Measurements from ENCODE around the gene TMEM167B.
A peak's percentile ranks its signal among the peaks of the same experiment; 100 is the strongest.

Gene TMEM167B

DNA sequence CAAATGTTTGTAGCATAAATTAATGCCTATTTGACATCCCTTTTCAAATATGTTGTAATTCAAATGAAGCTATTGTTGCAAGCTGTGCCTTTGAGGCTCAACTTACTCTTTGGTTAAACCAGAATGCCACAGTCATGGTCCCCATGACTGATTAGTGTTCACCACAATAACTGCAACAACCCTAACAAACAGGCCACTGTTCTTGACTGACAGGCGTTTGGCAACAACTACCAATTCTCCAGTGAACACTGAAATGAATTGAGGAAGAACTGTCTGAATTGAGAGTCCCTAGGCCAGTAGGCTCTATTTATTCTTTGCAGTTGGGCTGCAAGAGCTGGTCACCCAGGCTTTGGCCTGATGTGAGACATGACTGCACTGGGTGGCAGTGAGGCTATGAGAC, 6.6 kb upstream of the TMEM167B start:
- DNase-seq: no peak

DNA sequence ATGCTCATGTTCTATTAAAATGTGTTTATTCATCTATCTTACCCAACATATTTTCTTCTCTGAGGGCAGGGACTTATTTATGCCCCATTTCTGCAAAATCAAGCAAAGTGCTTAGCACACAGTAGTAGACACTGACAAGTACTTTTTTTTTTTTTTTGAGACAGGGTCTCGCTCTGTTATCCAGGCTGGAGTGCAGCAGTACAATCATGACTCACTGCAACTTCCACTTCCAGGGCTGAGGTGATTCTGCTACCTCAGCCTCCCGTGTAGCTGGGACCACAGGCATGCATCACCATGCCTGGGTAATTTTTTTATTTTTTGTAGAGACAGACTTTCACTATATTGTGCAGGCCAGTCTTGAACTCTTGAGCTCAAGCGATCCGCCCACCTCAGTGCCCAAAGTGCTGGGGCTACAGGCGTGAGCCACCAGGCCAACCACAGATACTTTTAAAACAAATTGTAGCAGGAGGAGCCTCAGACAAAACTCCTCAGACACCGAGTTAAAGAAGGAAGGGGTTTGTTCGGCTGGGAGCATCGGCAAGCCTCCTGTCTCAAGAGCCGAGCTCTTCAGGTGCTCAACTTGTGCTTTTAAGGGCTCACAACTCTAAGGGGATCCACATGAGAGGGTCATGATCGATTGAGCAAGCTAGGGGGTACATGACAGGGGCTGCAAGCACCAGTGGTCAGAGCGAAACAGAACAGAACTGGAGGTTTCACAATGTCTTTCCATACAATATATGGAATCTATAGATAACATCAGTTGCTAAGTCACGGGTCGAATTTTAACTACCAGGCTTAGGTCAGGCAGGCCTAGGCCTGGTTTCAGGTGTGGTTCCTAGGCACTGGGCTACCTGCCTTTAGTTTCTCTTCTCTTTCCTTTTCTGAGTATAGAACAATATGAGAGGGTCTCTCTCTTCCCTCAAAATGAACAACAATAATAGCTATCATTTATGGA, 5.7 kb upstream of the TMEM167B start:
- DNase-seq: peak; percentile 12

DNA sequence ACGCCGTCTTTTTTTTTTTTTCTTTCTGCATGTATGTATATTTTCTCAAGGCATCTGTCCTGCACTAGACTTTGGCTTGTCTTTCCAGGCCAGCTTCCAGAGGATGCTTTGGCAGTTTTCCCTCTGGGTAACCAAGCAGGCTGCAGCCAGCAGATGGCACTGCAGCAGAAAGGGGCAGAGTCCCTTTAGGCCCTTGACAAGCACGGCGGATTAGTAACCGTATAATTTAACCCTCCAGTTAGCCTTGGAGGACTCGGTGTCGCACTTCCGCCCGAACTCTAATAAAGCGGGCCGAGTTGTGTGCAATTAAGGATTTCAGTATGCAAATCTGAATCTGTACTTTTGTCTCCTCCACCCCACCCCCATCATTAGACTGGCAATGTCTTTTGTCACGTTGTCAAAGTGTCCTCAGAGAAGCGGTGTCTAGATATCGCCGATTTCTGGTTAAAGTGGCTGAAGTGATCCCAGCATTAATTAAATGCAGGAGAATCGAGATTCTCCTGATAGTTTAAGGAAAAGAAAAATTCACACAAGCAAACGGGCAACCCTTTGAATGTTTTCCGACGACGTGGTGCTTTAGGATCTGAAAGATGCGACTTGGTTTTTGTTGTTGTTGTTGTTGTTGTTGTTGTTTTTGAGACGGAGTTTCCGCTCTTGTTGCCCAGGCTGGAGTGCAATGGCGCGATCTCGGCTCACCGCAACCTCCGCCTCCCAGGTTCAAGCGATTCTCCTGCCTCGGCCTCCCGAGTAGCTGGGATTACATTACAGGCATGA, 1.1 kb upstream of the TMEM167B start:
- peak; percentile 80 for DNase-seq

DNA sequence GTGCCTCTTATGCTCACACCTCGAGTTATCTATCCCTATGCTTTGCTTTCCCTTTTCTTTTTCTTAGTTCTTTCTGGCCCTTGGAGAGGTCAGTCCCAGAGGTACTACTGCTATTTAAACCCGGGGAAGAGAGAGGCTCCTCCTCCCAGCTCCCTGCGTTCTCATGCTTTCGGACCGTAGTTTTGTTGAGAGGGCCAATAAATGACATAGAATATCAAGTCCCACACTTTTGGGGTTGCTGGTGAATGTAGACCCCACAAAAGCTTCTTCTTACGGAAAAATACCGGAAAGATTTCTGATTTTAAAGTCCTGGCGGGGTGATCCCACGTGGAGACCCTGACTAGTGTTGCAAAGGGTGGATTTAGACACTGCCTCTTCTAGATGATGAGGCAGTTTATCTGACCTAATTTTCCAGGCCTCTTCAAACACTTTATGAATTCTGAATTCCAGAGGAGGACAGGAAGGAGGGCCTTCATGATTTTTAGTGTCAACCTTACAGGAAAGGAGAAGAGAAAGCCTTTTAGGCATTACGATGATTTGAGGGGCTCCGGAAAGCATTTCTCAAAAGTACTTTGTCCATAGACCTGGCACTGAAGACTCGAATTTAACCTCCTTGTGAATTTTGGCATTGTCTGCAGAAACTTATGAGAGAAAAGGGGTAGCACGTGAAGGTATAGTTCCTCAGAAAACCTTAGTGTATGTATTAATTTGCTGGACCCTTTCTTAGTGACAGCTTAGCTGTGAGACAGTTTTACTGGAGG, 694 bp downstream of the TMEM167B start:
- peak; percentile 57 for DNase-seq

DNA sequence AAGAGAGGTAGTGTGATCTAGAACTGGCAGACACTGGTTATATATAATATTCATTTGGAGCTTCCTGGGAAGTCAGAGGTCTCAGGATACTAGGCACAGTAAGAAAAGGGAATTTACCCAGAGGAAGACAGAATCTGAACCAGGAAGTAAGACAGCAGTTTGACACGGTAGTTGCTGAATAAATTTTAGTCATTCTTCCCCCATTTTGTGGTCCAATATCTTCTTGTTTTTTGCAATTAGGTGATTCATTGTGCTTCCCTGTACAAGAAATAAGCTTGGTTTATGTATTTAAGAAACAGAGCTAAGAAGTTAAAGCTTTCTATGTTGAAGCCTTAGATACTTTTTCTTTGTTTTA, 1.3 kb downstream of the TMEM167B start:
- peak; percentile 31 for DNase-seq

DNA sequence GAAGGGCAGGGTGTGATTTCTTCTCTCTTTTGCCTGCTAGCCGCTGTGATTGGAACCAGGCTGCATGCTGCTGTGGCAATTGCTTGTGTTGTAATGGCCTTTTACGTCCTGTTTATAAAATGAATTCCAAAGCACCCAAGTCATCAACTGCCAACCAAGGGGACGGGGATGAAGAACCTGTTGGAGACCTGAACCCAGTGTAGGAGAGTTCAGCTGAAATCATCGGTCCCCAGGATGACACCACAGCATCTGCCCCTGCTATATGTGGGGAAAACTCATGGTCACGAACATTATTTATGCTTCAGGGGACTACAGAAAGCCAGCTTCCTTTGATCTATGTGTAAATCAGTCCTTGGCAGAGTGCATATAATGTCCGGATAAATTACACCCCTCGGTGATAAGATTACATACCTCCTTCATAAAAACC, 3.8 kb downstream of the TMEM167B start:
- DNase-seq: peak; percentile 73

DNA sequence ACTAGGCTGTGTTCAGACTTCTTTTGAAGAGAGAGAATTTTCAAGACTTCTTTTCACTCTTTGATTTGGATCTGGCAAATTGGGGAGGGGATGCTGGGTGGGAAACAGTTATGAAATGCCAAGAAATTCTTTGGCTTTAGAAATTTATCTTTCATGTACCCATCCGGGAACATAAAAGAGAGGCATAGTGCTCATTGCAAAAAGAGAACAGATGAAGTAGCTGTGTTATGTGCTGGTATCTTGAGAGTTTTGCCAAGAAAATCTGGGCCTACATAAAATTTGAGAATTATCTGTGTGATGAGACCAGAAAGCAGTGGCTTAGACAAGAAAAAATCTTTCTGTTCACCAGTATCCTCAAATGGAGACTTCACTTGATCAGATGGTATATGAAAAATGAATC, 4.3 kb downstream of the TMEM167B start:
- no peak for DNase-seq

DNA sequence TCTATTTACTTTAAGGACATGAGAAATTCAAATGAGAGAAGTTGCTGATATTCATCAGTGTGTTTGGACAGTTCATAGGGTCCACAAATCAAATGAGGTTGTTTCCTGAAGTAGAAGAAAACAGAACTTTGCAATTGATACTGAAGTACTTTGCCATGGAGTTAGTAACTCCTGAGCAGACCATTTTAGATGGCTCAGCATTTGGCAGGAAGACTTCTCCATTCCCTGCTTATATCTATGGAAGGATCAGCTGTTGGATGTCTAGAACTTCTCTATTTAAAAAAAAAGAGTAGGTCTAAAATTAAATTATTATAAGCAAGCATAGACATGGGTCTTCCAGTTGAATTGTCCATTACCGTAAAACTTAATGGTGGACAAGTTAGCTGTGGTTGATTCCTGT, 5.1 kb downstream of the TMEM167B start:
- no peak for DNase-seq

DNA sequence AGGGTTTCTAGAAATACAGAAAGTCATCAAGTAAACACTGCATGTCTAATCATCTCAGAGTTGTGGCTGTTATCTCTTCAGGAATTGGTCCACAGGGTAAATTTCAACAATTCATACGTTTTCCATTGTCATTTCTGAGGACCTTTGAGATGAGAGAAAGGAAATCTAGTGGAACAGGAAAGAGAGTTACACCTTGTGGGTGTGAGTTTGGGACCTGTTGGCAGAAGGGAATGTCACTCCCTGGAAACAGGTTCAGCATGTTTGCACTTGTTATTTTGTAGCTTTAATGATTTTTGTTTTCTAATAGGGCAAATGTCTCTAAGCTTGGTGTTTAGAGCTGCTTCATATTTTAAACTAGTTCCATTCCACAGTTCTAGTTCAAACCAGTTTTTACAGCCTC, 5.6 kb downstream of the TMEM167B start:
- DNase-seq: no peak

DNA sequence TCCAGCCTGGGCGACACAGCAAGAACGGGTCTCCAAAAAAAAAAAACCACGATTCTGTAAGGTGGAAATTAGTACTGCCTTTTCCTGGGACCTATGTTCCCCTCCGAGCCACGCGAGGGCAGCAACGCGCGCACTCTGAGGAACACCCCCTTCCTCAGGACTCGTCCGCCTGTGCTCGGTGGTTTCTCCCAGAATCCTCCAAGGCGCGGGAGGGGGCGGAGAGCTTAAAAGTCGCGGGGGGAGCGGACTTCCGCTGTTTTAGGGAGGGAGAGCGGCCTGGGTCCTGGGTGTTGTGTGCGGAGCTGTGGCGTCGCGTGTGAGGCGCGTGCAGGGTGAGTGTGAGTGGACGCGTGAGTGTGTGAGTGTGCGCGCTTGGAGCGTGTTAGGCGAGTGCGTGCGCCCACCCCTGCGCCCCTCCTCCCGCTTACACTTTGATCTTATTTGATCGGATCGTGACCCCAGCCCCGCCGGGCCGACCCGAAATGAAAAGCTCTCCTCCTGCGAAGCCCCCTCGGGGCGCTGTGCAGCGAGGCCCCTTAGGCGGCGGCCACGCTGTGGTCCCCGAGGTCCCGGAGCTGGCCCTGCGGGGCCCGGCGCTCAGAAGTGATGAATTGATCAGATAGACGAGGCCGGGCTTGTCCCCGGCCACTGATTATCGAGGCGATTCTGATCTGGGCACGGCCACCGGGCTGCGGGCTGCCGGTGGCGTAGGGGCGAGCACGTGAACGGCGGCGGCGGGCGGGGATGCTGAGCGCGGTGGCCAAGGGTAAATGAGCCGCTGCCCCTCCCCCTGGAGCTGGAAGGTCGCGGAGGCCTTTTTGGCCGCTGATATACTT, 9.6 kb downstream of the TMEM167B start:
- DNase-seq: peak; percentile 97

DNA sequence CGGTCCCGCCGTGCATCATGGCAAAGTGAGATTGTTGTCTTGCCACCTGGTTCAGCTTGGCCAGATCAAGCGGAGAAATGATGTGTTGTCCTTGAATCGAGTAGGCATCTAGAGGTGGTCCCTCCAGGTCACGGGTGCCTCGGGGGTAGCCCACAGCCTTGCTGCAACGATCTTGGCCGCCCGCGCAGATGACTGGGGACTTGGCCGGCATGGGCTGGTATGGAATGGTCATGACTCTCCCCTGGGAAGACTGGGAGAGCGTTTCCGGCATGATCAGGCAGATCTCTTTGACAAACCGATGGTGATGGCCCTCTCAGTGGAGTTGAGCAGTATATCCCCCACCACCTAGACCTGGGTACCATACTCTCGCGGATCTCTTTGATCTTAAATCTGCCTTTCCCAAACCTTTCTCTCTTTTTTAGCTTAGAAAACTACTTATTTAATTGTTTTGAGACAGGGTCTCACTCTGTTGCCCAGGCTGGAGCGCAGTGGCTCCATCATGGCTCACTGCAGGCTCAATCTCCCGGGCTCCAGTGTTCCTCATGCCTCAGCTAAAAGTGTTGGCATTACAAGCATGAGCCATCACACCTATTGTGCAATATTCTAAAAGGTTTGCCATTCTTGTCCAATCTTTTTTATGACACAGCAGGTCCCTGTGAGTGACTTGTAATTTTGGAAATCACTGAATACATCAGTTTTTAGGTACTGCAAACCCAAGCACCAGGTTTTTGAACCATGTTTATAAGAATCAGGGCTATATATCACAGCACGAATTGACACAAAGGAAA, 14.0 kb downstream of the TMEM167B start:
- DNase-seq: no peak

DNA sequence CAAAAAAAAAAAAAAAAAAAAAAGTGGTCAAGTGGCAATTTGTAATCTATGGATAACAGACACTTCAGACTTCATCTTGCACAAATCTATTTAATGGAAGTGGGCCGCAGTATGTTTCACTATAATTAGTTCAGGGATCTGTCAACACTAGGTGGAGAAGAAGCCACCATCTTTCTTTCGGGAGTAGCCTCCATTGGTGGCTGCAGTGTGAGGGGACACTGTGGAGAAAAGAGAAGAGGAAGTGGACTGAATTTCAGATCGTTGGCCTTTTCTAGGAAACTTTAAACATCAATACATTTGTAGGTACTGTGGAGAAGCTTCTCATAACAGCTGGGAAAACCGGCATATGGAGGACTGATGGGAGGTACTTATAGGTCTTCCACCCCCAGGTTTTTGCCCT, 15.3 kb downstream of the TMEM167B start:
- DNase-seq: no peak

DNA sequence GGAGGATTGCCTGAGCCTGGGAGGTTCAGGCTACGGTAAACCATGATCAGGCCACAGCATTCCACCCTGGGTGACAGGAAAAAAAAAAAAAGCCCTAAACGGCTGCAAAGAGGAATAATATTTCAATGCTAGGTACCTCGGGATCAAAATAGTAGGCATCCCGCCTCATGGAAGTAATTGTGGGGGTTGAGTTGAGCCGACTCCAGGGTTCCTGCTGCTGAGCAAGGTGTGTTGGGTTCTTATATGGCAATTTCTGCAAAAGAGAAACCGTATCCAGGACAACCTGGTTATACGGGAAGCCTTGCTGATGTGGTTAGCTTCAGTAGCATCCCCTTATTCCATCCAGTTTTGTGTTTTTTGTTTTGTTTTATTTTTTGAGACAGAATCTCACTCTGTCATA, 17.2 kb downstream of the TMEM167B start:
- no peak for DNase-seq

DNA sequence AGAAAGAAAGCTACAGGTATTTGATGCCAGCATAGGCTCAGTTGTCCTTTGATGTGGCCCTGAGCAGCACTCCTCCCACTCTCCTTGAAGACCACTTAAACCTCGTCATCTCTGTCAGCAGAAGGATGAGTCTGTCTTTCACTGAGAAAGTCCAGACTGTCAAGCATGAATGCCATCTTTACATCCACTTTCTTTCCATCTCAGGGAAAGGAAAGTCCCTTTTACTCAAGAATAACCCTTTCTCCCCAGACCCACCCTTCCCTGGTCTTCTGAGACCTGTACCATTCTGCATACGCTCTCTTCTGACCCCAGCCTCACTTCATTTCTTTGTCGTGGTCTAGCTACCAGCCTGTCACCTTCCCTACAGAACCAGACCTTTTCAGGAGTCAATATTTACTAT, 19.3 kb downstream of the TMEM167B start:
- no peak for DNase-seq

DNA sequence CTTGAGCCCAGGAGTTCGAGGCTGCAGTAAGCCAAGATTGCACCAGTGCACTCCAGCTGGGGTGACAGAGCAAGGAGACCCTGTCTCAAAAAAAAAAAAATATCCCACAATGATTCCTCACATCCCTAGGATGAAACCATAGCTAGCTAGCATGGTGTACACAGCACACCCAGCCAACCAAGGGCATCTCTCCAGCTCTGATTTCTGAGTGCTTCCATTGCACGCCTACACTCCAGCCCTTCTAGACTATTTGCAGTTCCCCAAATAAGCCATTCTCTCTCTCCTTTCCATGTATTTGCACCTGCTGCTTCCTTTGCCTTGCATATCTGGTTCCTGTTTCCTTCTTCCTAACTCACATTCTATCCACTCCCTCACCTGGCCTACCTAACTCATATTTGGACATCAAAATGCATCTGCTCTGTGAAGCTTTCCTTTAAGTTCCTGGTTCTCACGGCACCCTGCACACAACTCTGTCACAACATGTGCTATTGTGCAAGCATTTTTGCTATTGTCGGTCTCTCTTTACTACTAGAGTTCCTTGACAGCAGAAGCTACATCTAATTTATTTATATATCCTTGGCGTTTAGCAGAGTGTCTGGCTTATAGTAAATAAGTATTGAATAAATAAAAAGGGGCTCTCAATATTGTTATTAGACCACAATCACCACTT, 21.0 kb downstream of the TMEM167B start:
- DNase-seq: no peak

DNA sequence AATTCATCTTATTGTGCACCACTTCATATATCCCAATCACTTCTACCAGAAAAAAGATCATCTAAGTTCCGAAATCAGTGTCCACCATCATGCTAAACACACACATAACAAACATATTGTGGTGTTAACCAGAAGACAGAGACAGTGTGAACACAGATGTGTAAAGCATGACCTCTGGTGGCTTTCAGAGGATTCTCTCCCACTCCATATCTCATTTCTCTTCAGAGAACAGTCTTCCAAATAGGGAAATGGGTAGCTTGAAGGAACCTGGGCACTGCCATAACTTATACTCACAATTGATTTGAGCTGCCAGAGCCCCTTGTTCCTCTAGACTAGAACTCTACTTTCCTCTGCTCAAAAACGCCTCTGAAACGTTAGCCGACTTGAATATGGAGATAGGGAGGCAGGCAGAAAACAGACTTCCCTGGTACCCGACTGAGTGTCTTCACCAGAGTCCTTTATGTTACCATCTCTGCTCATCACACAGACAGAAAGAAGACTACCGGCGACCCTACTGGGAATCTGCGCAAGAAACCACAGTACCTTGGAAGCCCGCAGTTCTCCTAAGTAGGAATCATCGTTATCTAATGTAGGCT, 21.6 kb downstream of the TMEM167B start:
- DNase-seq: peak; percentile 44

DNA sequence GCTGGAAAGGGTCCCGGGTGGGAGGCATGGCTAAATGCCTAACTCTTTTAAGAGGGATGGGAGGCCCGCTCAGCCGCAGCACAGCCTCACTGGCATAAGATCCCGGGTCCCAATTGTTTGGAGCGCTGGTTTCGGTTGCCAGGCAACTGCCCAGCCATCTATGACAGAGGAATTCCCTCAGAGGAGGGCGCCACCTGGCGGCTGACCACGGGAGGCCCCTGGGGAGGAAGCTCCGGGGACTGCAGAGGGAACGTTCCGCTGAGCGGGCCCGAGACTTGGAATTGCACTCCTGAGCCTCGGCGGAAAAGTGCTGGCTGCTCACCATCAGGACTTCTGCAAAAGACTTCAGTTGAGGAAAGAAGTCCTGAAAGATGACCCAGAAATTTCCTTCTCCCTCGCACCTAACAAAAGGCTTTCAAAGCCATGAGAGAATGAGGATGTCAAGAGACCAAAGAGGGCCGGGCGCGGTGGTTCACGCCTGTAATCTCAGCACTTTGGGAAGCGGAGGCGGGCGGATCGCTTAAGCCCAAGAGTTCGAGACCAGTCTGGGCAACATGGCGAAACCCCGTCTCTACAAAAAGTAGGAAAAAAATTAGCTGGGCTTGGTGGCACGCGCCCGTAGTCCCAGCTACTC, 22.2 kb downstream of the TMEM167B start:
- peak; percentile 88 for DNase-seq

DNA sequence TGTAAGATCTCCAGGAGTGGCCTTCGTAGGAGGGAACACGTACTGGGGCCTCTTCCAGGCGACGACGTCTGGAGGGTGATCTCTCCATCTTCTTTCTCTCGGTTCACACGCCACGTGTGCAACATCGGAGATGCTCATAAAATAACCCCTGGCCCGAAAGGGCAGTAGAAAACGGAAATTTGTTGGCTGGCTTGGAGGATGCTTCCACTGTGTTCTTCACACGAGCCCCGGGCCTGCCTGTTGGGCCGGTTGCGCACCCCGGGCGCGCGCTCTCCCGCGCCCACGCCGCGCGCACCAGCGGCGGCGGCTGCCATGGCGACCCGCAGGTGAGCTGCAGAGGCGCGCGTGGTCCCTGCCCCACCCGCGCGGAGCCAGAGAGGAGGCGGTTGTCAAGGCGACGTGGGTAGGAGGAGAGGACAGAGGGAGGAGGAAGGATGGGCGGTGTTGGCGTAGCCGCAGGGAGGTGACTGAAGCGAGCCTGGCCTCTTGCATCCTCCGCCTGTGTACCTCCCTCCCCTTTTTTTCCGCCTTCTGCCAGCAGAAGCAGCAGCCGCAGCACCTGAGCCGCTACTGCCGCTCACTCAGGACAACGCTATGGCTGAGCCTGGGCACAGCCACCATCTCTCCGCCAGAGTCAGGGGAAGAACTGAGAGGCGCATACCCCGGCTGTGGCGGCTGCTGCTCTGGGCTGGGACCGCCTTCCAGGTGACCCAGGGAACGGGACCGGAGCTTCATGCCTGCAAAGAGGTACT, 23.2 kb downstream of the TMEM167B start, which contains the start of gene ELAPOR1:
ELAPOR1 (plus strand) TSS at position 526 of the 752 bp plus-strand sequence; CDS start at position 595, 69 bp downstream.
- peak; percentile 39 for DNase-seq

DNA sequence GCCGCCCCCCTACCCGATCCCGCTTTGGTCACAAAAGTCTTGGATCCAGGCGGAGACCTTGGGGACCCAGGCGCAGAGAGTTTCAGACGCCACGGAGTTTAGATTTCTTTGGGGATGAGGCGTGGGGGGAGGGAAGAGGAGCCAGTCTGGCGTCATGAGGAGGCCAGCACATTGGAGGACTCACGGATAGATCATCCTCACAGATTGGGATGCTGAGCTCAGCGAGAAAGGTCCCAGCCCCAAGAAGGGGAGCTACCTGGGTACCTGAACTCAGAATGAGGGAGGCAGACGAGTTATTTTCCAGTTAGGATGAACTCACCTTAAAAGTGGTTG, 23.7 kb downstream of the TMEM167B start:
- DNase-seq: no peak
